Neural crest cell (in vitro differentiated cells): ENCODE results near the gene RYR2. TPM values are rescaled to one million over a fixed set of nuclear protein-coding genes. Genes with fewer than 3 reads are reported as not detected.

Experiments used
- DNase-seq: peaks from one replicate; pipeline ENCODE4 v3.0.0; 2021; ENCODE audit warnings: low read depth, mixed read lengths, low spot score
- H3K27ac Mint-ChIP-seq: one replicate; pipeline ENCODE4 v1.8.0; 2021; ENCODE audit warnings: mild to moderate bottlenecking, mixed read lengths; ENCODE audit not compliant: unreplicated experiment
- H3K27me3 Mint-ChIP-seq: 2 replicates; pipeline ENCODE4 v1.8.0; 2021; ENCODE audit warnings: low read depth, mild to moderate bottlenecking, mixed read lengths
- H3K36me3 Mint-ChIP-seq: 2 replicates; pipeline ENCODE4 v1.8.0; 2021; ENCODE audit warnings: low read depth, mild to moderate bottlenecking, mixed read lengths
- H3K4me1 Mint-ChIP-seq: 2 replicates; pipeline ENCODE4 v1.8.0; 2021; ENCODE audit warnings: mixed read lengths
- H3K4me3 Mint-ChIP-seq: one replicate; pipeline ENCODE4 v1.8.0; 2021; ENCODE audit warnings: mild to moderate bottlenecking, mixed read lengths
- H3K9me3 Mint-ChIP-seq: 2 replicates; pipeline ENCODE4 v1.8.0; 2021; ENCODE audit warnings: mixed read lengths
- total RNA-seq: library from RNA; stranded (reverse); gene quantifications from 2 replicates; pipeline ENCODE4 v1.2.1, GENCODE V29; 2021
- TF ChIP-seq, protein P1 (sequence below): fragments of 200-600 bp; sonication (generic); conservative IDR thresholded peaks from 2 replicates; pipeline ENCODE4 v1.5.0; 2021; ENCODE audit warnings: antibody characterized with exemption, mild to moderate bottlenecking

Gene RYR2
- total RNA-seq, 1 donor from 2014 or later: 0.07 TPM

GRCh38 chr1:237857455-237857854 is 815.5 kb downstream of the RYR2 start:
- no peak overlapping the region for H3K4me3 Mint-ChIP-seq
- no peak for DNase-seq
- H3K27ac Mint-ChIP-seq: no peak overlapping the region
- H3K36me3 Mint-ChIP-seq: no peaks in the 10 kb centered on the region
- H3K9me3 Mint-ChIP-seq: peaks cover 3% of the 10 kb centered on the region
- TF ChIP-seq, protein P1, sequence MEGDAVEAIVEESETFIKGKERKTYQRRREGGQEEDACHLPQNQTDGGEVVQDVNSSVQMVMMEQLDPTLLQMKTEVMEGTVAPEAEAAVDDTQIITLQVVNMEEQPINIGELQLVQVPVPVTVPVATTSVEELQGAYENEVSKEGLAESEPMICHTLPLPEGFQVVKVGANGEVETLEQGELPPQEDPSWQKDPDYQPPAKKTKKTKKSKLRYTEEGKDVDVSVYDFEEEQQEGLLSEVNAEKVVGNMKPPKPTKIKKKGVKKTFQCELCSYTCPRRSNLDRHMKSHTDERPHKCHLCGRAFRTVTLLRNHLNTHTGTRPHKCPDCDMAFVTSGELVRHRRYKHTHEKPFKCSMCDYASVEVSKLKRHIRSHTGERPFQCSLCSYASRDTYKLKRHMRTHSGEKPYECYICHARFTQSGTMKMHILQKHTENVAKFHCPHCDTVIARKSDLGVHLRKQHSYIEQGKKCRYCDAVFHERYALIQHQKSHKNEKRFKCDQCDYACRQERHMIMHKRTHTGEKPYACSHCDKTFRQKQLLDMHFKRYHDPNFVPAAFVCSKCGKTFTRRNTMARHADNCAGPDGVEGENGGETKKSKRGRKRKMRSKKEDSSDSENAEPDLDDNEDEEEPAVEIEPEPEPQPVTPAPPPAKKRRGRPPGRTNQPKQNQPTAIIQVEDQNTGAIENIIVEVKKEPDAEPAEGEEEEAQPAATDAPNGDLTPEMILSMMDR: no peak
- H3K27me3 Mint-ChIP-seq: no peaks in the 10 kb centered on the region
- H3K4me1 Mint-ChIP-seq: no peaks in the 10 kb centered on the region

- DNase-seq: no peak
- Mint-ChIP-seq H3K36me3 (no peaks in the 10 kb centered on the region), H3K4me3 (no peak overlapping the region), H3K27ac (no peak overlapping the region), H3K27me3 (no peaks in the 10 kb centered on the region), H3K9me3 (peaks cover 3% of the 10 kb centered on the region), H3K4me1 (no peaks in the 10 kb centered on the region)
- TF ChIP-seq, protein P1: no peak
Observed at GRCh38 chr1:237858992-237859391, 817.0 kb downstream of the RYR2 start.

DNA sequence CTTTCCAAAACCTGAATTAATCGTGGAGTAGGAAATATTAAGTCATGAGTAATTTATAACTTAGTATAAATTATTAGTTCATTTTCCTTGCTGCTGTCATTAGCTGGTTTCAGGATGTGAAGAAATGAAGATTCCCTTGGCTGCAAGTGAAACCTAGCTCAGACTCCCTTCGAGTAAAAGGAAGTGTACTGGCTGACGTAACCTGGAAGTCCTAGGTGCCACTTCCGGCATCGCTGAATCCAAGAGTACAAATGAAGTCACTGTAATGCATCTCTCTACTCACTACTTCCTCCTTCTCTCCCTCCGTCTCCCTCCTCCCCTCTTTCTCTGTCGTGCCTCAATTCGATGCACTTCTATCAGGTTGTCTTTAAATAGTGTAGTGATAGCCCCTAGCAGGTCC is 820.0 kb downstream of the RYR2 start:
- no peak for DNase-seq
- Mint-ChIP-seq H3K4me3 (no peak overlapping the region), H3K27ac (no peak overlapping the region), H3K27me3 (no peaks in the 10 kb centered on the region), H3K36me3 (no peaks in the 10 kb centered on the region), H3K4me1 (peaks cover 8% of the 10 kb centered on the region), H3K9me3 (no peaks in the 10 kb centered on the region)
- TF ChIP-seq, protein P1: no peak

DNA sequence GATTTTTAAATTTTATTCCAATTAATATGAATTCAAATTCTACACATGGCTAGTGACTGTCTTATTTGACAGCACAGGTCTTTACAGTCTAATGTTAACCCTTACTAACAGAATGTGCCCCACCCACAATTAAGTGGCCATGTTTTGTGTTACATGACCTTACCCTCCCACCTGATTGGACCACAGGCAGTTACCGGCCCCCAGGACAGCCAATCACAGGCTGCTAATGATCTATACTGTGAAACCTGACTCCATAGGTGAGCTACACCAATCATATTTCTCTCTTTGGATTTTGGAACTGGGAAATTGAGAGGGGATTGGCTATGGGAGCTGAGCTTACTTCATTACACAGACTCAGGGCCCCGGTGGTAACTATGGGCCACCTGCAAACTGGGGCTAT is 821.2 kb downstream of the RYR2 start:
- TF ChIP-seq, protein P1: no peak
- DNase-seq: no peak
- H3K27ac Mint-ChIP-seq: no peak overlapping the region
- no peak overlapping the region for H3K4me3 Mint-ChIP-seq
- no peaks in the 10 kb centered on the region for H3K36me3 Mint-ChIP-seq
- H3K4me1 Mint-ChIP-seq: peaks cover 8% of the 10 kb centered on the region
- no peaks in the 10 kb centered on the region for H3K27me3 Mint-ChIP-seq
- no peaks in the 10 kb centered on the region for H3K9me3 Mint-ChIP-seq

DNA sequence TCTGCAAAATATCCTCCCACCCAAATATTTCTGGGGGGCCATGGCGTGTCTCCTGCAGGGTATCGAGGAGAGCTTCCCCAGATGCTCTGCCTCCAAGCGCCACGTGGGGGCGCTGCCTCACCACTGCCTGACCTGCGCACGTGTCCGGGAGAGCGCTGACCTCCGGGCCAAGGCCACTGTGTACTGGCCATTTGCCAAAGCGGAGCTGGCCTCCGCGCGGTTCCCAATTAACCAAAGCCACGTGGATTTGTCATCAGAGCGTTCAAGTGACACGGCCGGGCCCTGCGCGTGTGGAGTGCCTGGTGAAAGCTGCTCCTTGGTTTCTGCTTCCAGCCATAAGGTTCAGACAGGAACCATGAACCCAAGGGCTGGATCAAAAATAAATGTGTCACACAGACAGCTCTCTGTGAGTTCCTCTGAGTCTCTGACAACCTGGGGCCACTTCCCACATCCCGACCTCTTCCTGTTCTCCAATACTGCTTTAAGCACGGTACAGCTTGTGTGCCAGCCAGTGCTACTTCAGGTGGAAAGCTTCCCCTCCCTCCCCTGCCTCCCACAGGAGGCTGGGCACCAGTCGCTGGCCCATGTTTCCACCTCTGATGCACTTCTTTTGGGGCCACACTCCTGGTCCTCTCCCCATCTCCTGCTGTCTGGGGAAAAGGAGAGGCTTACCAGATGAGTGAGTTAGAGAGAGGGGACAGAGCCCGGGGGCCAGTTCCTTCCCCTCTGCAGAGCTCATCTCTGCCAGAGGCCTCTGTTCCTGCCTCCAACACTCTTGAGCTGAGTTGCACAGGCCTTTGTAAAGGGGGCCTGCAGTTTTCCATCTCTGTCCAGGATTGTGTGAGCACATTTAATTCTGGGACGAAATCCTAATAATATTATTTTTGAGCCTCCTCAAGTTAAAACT is 822.6 kb downstream of the RYR2 start:
- H3K9me3 Mint-ChIP-seq: no peaks in the 10 kb centered on the region
- H3K36me3 Mint-ChIP-seq: no peaks in the 10 kb centered on the region
- no peak overlapping the region for H3K4me3 Mint-ChIP-seq
- H3K27ac Mint-ChIP-seq: no peak overlapping the region
- DNase-seq: peak; percentile 66
- TF ChIP-seq, protein P1: peak; percentile 97
- peaks cover 8% of the 10 kb centered on the region for H3K4me1 Mint-ChIP-seq
- H3K27me3 Mint-ChIP-seq: no peaks in the 10 kb centered on the region
